Neural progenitor cell (in vitro differentiated cells): ENCODE results near the gene STRADA.

ENCODE experiments used
- CTCF ChIP-seq: fragments of 200-600 bp; sonication (generic); IDR thresholded peaks from 2 replicates; pipeline ENCODE4 v1.5.1; 2017; ENCODE audit warnings: antibody characterized with exemption, mild to moderate bottlenecking
- EZH2 ChIP-seq: fragments of 200-600 bp; sonication (generic); IDR thresholded peaks from 2 replicates; pipeline ENCODE4 v1.6.1; 2017; ENCODE audit warnings: antibody characterized with exemption, mild to moderate bottlenecking, moderate library complexity

DNA sequence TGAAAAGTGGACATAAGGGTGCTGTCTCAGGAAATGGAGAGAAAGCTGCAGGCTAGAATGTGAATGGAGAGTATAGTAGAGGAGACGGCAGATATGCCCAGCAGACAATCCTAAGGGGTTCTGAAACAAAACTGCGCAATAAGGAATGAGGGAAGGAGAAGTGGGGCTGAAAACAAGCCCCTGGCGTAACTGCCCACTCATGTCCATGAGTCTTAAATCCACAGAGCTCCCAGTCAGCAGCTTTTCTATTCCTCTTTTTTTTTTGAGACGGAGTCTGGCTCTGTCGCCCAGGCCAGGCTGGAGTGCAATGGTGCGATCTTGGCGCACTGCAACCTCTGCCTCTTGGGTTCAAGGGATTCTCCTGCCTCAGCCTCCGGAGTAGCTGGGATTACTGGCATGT, 5.9 kb downstream of the STRADA start:
- TF ChIP-seq EZH2 (no peak), CTCF (no peak)
